SK-N-SH (cell line): ENCODE results near the gene CRYBB3. TPM values are rescaled to one million over a fixed set of nuclear protein-coding genes. Genes with fewer than 3 reads are reported as not detected.

Experiments used
- CTCF ChIA-PET: fragments of 300-600, 350-600 bp; formaldehyde crosslinking; extraction: SDS; loops from one replicate; lab custom pipeline; 2021; lab: Yijun Ruan, JAX
- POLR2A ChIA-PET: fragments of 350-600 bp; sonication (Branson Sonifier 250); formaldehyde crosslinking; extraction: SDS; loops from one replicate; lab custom pipeline; 2020; ENCODE audit warnings: antibody characterized with exemption, inconsistent platforms; lab: Yijun Ruan, JAX
- DNase-seq: peaks from one replicate; pipeline ENCODE4 v3.0.0; 2012
- H2AFZ ChIP-seq: fragments of 200-600 bp; sonication (generic); 2 replicates; pipeline ENCODE4 v1.8.1; 2016; ENCODE audit warnings: antibody characterized with exemption, mild to moderate bottlenecking, low read depth
- H3F3A ChIP-seq: fragments of 200-600 bp; sonication (generic); replicated peaks from 2 replicates; pipeline ENCODE3; 2016; ENCODE audit warnings: antibody characterized with exemption, mild to moderate bottlenecking; ENCODE audit not compliant: insufficient read depth
- H3K27ac ChIP-seq, 2 experiments: fragments of 200-500 bp in 1 of 2; fragments of 200-600 bp in 1 of 2; sonication (Bioruptor generic) in 1 of 2; sonication (generic), shearing (Covaris generic) in 1 of 2; 2 replicates each; pipeline versions ENCODE4 v1.5.1 to v1.6.1; 2014 to 2016; ENCODE audit warnings: low read depth in 2 of 2, inconsistent platforms in 1 of 2, low read length in 1 of 2, mild to moderate bottlenecking in 1 of 2, mixed read lengths in 1 of 2
- H3K27me3 ChIP-seq: fragments of 200-600 bp; sonication (generic), shearing (Covaris generic); 2 replicates; pipeline ENCODE4 v1.6.1; 2016; ENCODE audit warnings: mixed run types; ENCODE audit not compliant: insufficient read depth
- H3K36me3 ChIP-seq, 2 experiments: fragments of 200-500 bp in 1 of 2; fragments of 200-600 bp in 1 of 2; sonication (Bioruptor generic) in 1 of 2; sonication (generic) in 1 of 2; replicated peaks in 1 of 2; 2 replicates each; pipeline versions ENCODE3 to v1.5.1; 2014 to 2016; ENCODE audit warnings: low read length in 1 of 2, mild to moderate bottlenecking in 1 of 2; ENCODE audit not compliant: insufficient read depth in 2 of 2, control insufficient read depth in 1 of 2
- H3K4me1 ChIP-seq, 2 experiments: fragments of 200-500 bp in 1 of 2; fragments of 200-600 bp in 1 of 2; sonication (Bioruptor generic) in 1 of 2; sonication (generic), shearing (Covaris generic) in 1 of 2; 2 replicates each; pipeline versions ENCODE4 v1.5.1 to v1.6.1; 2014 to 2016; ENCODE audit warnings: low read depth in 1 of 2, low read length in 1 of 2, mixed run types in 1 of 2; ENCODE audit not compliant: insufficient read depth in 2 of 2, control insufficient read depth in 1 of 2
- H3K4me2 ChIP-seq: fragments of 200-600 bp; sonication (generic), shearing (Covaris generic); 2 replicates; pipeline ENCODE4 v1.6.1; 2017; ENCODE audit warnings: mixed run types
- H3K4me3 ChIP-seq, 2 experiments: fragments of 200-500 bp in 1 of 2; fragments of 200-600 bp in 1 of 2; sonication (Bioruptor generic) in 1 of 2; sonication (generic), shearing (Covaris generic) in 1 of 2; 2 replicates each; pipeline versions ENCODE4 v1.5.1 to v1.8.1; 2014 to 2016; ENCODE audit warnings: low read depth in 2 of 2, inconsistent platforms in 1 of 2, low read length in 1 of 2, mild to moderate bottlenecking in 1 of 2, mixed read lengths in 1 of 2, moderate library complexity in 1 of 2
- H3K79me2 ChIP-seq: fragments of 200-600 bp; sonication (generic); 2 replicates; pipeline ENCODE4 v1.8.1; 2017; ENCODE audit warnings: mild to moderate bottlenecking; ENCODE audit not compliant: insufficient read depth
- H3K9ac ChIP-seq: fragments of 200-600 bp; sonication (generic); 2 replicates; pipeline ENCODE4 v1.6.1; 2017; ENCODE audit warnings: mixed run types
- H3K9me2 ChIP-seq: fragments of 200-600 bp; sonication (generic); 2 replicates; pipeline ENCODE4 v1.6.1; 2017; ENCODE audit warnings: mixed run types
- H3K9me3 ChIP-seq: fragments of 200-600 bp; sonication (generic); 2 replicates; pipeline ENCODE4 v1.6.1; 2017; ENCODE audit warnings: mixed run types, mild to moderate bottlenecking, moderate library complexity
- H4K20me1 ChIP-seq: fragments of 200-600 bp; sonication (generic); 2 replicates; pipeline ENCODE4 v1.6.1; 2017; ENCODE audit warnings: mild to moderate bottlenecking, mixed run types; ENCODE audit not compliant: insufficient read depth
- EZH2phosphoT487 ChIP-seq: fragments of 200-600 bp; sonication (generic); IDR thresholded peaks from 2 replicates; pipeline ENCODE4 v1.6.1; 2017; ENCODE audit warnings: low read depth, mixed run types, mild to moderate bottlenecking, antibody characterized with exemption, moderate library complexity, borderline replicate concordance
- FOXM1 ChIP-seq: IDR thresholded peaks from 2 replicates; pipeline ENCODE4 v1.4.0; 2012; ENCODE audit warnings: low read depth, mild to moderate bottlenecking
- GATA2 ChIP-seq: sonication (generic); formaldehyde crosslinking; IDR thresholded peaks from 2 replicates; pipeline ENCODE4 v1.5.0; 2020; ENCODE audit warnings: mild to moderate bottlenecking, missing genetic modification reagents
- MXI1 ChIP-seq: IDR thresholded peaks from 2 replicates; pipeline ENCODE4 v1.6.1; 2012; ENCODE audit warnings: mild to moderate bottlenecking, low read depth, low read length, improper control_type of control experiment
- NFIC ChIP-seq: IDR thresholded peaks from 2 replicates; pipeline ENCODE4 v1.4.0; 2012; ENCODE audit warnings: borderline replicate concordance
- RAD21 ChIP-seq: IDR thresholded peaks from 2 replicates; pipeline ENCODE4 v1.6.1; 2012; ENCODE audit warnings: mild to moderate bottlenecking, low read length
- RCOR1 ChIP-seq: fragments of 150-350 bp; IDR thresholded peaks from 2 replicates; pipeline ENCODE4 v1.6.1; 2017; ENCODE audit warnings: antibody characterized with exemption, low read length
- RXRA ChIP-seq: IDR thresholded peaks from 2 replicates; pipeline ENCODE4 v1.4.0; 2012; ENCODE audit warnings: low read depth, mild to moderate bottlenecking, borderline replicate concordance
- SIN3A ChIP-seq: IDR thresholded peaks from 2 replicates; pipeline ENCODE4 v1.6.1; 2012; ENCODE audit warnings: low read depth, mild to moderate bottlenecking, low read length, moderate library complexity, borderline replicate concordance
- WGBS: methylation state at CpG from one replicate; pipeline ENCODE4 v1.1.6; 2017; ENCODE audit warnings: low lambda C conversion rate; 5-methylcytosine and 5-hydroxymethylcytosine counted together
- polyA plus RNA-seq, 3 experiments: library from polyadenylated mRNA; depleted of rRNA; stranded (reverse); fragments of >200 nt; gene quantifications; 2 replicates each; pipeline ENCODE4 v1.2.3, GENCODE V29; 2012
- TF ChIP-seq, protein P1 (sequence below): fragments of 200-600 bp; sonication (generic); IDR thresholded peaks from 2 replicates; pipeline ENCODE4 v1.6.1; 2017; ENCODE audit warnings: antibody characterized with exemption, mild to moderate bottlenecking, moderate library complexity
- TF ChIP-seq, protein P2 (sequence below): IDR thresholded peaks from 2 replicates; pipeline ENCODE4; 2012
- TF ChIP-seq, protein P3 (sequence below): IDR thresholded peaks from 2 replicates; pipeline ENCODE4 v1.6.1; 2012; ENCODE audit warnings: mild to moderate bottlenecking, low read depth, low read length, moderate library complexity
- TF ChIP-seq, protein P4 (sequence below): fragments of 150-350 bp; IDR thresholded peaks from 2 replicates; pipeline ENCODE4 v1.6.1; 2016; ENCODE audit warnings: mild to moderate bottlenecking, low read depth, low read length

CRYBB3 gene
- polyA plus RNA-seq, 1 of the 3 experiments (the other 2 are of a cell fraction), result 0.35 TPM

DNA sequence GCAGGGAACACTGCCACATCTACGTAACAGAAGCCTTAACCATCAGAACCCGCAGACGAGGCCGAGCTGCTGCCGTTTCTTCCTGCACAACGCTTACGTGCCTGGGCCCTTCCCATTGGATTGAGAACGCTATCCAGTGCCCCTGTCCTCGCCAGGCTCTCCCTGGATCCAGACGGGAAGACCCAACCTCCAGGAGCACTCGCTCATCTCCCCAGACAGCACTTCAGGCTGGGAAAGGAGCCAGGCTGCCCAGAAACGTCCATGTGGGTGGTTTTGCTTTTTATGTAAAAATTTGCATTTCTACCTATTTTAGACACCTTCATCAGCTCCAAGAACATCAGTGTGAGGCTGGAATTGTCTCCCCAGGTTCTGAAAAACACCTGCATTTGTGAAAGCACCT lies 7.3 kb upstream of the CRYBB3 start (continued):
- TF ChIP-seq EZH2phosphoT487, result no peak
- TF ChIP-seq, protein P1, sequence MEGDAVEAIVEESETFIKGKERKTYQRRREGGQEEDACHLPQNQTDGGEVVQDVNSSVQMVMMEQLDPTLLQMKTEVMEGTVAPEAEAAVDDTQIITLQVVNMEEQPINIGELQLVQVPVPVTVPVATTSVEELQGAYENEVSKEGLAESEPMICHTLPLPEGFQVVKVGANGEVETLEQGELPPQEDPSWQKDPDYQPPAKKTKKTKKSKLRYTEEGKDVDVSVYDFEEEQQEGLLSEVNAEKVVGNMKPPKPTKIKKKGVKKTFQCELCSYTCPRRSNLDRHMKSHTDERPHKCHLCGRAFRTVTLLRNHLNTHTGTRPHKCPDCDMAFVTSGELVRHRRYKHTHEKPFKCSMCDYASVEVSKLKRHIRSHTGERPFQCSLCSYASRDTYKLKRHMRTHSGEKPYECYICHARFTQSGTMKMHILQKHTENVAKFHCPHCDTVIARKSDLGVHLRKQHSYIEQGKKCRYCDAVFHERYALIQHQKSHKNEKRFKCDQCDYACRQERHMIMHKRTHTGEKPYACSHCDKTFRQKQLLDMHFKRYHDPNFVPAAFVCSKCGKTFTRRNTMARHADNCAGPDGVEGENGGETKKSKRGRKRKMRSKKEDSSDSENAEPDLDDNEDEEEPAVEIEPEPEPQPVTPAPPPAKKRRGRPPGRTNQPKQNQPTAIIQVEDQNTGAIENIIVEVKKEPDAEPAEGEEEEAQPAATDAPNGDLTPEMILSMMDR, result no peak

DNA sequence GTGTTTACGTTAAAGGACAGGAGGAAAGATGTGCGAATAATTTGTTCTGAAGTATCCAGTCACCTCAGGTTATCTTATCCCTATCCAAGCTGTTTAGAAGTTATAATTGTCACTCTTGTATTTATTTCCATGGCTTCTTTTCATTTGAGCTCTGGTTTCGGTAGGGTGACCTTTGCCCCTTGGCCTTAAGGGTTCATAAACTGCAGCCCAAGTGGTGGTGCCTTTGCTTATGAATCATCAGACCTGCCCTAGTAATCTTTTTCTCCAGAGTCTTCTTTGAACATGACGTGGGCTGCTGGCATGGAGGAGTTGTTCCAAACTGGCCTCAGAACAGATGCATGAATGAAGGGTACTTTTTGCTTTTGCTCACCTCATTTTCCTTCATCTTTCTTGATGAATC lies 6.5 kb upstream of the CRYBB3 start:
- no peak for DNase-seq
- Histone ChIP-seq H4K20me1 (no peaks in the 10 kb centered on the region), H3F3A (no peaks in the 10 kb centered on the region), H3K36me3 (peaks cover 19 to 37% of the 10 kb centered on the region in 2 experiments), H3K4me2 (no peak overlapping the region), H3K9ac (no peak overlapping the region), H3K9me2 (no peaks in the 10 kb centered on the region), H3K4me1 (no peaks in the 10 kb centered on the region), H2AFZ (no peak overlapping the region), H3K27me3 (no peaks in the 10 kb centered on the region), H3K4me3 (no peak overlapping the region), H3K9me3 (no peaks in the 10 kb centered on the region), H3K27ac (no peak overlapping the region), H3K79me2 (no peaks in the 10 kb centered on the region)
- TF ChIP-seq RXRA (no peak), RAD21 (no peak), NFIC (no peak), FOXM1 (no peak), RCOR1 (no peak), MXI1 (no peak), GATA2 (no peak), SIN3A (no peak)
- TF ChIP-seq, protein P2, sequence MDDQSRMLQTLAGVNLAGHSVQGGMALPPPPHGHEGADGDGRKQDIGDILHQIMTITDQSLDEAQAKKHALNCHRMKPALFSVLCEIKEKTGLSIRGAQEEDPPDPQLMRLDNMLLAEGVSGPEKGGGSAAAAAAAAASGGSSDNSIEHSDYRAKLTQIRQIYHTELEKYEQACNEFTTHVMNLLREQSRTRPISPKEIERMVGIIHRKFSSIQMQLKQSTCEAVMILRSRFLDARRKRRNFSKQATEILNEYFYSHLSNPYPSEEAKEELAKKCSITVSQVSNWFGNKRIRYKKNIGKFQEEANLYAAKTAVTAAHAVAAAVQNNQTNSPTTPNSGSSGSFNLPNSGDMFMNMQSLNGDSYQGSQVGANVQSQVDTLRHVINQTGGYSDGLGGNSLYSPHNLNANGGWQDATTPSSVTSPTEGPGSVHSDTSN, result no peak
- CTCF ChIA-PET, result interaction anchor here (0.6 to 1.8 kb wide), 3 partner anchors 9 to 44 kb away, joined by 3 to 16 read pairs (median 3); no protein-coding TSS in a partner anchor
- POLR2A ChIA-PET, result interaction anchor here (0.6 kb wide), 1 partner anchor 827 kb away, joined by 3 read pairs; no protein-coding TSS in a partner anchor
- WGBS, result 94% methylated on average over 4 of the region's 4 CpGs

DNA sequence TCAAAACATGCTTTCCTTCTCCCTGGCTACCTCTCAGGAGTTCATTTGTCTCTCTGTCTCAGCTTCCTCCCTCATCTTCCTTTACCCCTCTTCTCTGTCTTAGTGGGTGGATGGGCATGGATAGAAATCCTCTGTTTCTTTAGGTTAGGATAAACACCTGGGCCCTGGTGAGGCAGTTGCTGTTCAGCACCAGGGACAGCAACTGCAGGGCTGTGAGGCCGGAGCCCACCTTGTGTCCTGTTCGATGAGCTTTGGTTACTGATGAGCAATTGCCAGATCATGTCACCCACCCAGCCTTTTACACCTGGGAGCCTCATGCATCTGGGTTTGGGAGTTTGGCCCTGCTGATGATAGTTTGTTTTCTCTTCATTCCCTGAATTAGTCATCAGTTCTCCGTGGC lies 6.1 kb upstream of the CRYBB3 start:
- DNase-seq, result no peak
- Histone ChIP-seq H3K9me3 (no peaks in the 10 kb centered on the region), H2AFZ (no peak overlapping the region), H3F3A (no peaks in the 10 kb centered on the region), H3K4me1 (no peaks in the 10 kb centered on the region), H3K79me2 (no peaks in the 10 kb centered on the region), H4K20me1 (no peaks in the 10 kb centered on the region), H3K27me3 (no peaks in the 10 kb centered on the region), H3K27ac (no peak overlapping the region), H3K4me3 (no peak overlapping the region), H3K9me2 (no peaks in the 10 kb centered on the region), H3K36me3 (peaks cover 19 to 37% of the 10 kb centered on the region in 2 experiments), H3K9ac (no peak overlapping the region), H3K4me2 (no peak overlapping the region)
- TF ChIP-seq, protein P3, sequence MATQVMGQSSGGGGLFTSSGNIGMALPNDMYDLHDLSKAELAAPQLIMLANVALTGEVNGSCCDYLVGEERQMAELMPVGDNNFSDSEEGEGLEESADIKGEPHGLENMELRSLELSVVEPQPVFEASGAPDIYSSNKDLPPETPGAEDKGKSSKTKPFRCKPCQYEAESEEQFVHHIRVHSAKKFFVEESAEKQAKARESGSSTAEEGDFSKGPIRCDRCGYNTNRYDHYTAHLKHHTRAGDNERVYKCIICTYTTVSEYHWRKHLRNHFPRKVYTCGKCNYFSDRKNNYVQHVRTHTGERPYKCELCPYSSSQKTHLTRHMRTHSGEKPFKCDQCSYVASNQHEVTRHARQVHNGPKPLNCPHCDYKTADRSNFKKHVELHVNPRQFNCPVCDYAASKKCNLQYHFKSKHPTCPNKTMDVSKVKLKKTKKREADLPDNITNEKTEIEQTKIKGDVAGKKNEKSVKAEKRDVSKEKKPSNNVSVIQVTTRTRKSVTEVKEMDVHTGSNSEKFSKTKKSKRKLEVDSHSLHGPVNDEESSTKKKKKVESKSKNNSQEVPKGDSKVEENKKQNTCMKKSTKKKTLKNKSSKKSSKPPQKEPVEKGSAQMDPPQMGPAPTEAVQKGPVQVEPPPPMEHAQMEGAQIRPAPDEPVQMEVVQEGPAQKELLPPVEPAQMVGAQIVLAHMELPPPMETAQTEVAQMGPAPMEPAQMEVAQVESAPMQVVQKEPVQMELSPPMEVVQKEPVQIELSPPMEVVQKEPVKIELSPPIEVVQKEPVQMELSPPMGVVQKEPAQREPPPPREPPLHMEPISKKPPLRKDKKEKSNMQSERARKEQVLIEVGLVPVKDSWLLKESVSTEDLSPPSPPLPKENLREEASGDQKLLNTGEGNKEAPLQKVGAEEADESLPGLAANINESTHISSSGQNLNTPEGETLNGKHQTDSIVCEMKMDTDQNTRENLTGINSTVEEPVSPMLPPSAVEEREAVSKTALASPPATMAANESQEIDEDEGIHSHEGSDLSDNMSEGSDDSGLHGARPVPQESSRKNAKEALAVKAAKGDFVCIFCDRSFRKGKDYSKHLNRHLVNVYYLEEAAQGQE, result peak; percentile 94
- TF ChIP-seq, protein P4, sequence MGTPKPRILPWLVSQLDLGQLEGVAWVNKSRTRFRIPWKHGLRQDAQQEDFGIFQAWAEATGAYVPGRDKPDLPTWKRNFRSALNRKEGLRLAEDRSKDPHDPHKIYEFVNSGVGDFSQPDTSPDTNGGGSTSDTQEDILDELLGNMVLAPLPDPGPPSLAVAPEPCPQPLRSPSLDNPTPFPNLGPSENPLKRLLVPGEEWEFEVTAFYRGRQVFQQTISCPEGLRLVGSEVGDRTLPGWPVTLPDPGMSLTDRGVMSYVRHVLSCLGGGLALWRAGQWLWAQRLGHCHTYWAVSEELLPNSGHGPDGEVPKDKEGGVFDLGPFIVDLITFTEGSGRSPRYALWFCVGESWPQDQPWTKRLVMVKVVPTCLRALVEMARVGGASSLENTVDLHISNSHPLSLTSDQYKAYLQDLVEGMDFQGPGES, result no peak
- ChIA-PET CTCF (interaction anchor here (0.6 to 1.8 kb wide), 3 partner anchors 9 to 43 kb away, joined by 3 to 16 read pairs (median 3); no protein-coding TSS in a partner anchor), POLR2A (no interaction called here)
- 100% methylated on average over 1 of the region's 3 CpGs for WGBS
